HG02588 (cell line): Measurements from ENCODE around the gene RNF11.
"Not testable (repeated sequence)": the region's sequence is repeated elsewhere in the genome, so short reads cannot be mapped to it uniquely, and the experiment has no call there.

Source experiments
- ATAC-seq: cut with Tn5 transposase; IDR thresholded peaks from one replicate; pipeline ENCODE4 v1.9.1; 2021; ENCODE audit warnings: mild to moderate bottlenecking, moderate library complexity; ENCODE audit not compliant: unreplicated experiment

Gene RNF11

DNA sequence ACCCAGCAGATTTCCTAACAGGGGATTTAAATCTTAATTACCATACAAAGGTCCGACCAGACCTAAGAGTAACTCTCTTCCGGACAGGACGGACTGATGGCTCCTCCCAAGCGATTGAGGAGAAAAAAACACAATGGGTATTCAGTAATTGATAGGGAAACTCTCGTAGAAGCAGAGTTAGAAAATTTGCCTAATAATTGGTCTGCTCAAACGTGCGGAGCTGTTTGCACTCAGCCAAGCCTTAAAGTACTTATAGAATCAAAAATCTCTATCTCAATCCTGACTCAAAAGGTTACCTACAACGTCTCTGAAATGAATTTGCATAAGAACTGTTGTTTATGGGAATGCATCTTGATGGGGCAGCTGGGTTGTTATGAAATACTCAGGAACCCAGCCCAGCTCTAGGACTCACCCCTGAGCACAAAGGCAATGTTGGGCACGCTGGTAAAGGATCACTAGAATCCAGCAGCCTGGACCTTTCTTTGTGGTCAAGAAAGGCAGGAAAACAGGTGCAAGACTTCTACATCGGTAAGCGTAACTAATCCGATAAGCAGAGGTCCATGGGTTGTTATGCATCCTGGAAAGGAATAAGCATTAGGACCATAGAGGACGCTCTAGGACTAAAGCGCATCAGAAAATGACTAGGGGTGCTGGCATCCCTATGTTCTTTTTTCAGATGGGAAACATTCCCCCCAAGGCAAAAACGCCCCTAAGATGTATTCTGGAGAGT is 8.7 kb upstream of the RNF11 start:
- ATAC-seq, result not testable (repeated sequence)

DNA sequence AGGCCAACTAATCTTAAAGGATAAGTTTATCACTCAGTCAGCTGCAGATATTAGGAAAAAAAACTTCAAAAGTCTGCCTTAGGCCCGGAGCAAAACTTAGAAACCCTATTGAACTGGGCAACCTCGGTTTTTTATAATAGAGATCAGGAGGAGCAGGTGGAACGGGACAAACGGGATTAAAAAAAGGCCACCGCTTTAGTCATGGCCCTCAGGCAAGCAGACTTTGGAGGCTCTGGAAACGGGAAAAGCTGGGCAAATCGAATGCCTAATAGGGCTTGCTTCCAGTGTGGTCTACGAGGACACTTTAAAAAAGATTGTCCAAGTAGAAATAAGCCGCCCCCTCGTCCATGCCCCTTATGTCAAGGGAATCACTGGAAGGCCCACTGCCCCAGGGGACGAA is 7.6 kb upstream of the RNF11 start:
- not testable (repeated sequence) for ATAC-seq

DNA sequence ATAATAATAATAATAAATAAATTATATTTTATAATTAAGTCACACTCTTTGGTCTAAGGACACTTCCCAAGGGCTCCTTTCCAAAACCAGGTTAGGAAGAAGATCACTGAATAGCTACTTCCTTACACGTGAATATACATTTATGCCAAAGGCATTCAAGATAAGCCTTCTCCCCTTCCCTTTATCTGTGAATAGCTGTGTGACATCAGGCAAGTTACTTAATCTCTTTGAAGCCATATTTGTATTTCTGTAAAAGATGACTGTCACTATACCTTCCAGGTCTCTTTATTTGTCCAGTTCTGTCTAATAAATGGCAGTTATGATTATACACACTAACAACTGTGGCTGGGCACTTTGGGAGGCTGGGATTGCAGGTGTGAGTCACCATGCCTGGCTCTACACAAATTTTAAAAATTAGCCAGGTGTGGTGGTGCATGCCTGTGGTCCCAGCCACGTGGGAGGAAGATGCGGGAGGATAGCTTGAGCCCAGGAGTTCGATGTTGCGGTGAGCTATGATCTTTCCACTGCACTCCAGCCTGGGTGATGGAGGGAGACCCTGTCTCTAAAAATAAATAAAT is 5.5 kb upstream of the RNF11 start:
- no peak for ATAC-seq

DNA sequence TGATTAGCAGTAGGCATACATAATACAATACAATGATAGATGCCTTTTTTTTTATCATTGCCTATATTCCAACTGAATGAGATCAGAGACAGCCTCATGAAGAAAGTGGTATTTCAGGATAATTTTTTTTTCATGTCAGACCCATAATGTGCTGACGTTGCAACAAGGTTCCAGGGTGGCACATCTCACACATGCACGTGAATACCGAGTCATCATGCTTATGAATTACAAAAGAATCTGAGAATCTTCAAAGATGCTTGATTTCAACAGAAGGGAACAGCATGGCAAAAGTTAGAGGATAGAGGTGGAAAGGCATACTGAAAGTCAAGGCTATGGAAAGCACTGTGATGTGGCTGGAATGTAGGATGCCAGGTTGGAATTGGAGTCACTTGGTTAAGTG is 5.0 kb upstream of the RNF11 start:
- no peak for ATAC-seq

DNA sequence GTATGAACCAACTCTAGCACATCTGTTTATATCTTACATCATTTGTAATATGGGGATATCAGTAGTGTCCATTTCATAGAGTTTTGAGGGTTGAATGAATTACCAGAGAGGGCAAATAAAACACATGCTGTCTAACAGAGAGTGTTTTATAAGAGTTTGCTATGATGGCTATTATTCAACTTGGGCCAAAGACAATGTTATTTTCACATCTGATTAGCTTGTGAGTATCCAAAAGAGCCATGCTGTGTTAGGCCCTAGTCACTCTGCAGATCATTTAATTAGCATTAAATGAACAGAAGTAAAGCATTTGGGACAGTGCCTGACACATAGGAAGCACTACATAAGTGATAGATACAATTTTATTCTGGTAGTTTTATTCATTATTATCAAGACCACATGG is 4.2 kb upstream of the RNF11 start:
- no peak for ATAC-seq

DNA sequence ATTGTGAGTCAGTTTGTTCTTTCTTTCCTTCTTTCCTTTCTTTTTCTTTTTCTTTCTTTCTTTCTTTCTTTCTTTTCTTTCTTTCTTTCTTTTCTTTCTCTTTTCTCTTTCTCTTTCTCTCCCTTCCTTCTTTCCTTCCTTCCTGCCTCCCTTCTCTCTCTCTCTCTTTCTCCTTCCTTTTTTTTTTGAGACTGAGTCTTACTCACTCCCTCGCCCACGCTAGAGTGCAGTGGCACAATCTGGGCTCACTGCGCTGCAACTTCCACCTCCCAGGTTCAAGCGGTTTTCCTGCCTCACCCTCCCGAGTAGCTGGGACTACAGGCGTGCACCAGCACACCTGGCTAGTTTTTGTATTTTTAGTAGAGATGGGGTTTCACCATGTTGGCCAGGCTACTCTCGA is 1.8 kb upstream of the RNF11 start:
- ATAC-seq, result not testable (repeated sequence)

DNA sequence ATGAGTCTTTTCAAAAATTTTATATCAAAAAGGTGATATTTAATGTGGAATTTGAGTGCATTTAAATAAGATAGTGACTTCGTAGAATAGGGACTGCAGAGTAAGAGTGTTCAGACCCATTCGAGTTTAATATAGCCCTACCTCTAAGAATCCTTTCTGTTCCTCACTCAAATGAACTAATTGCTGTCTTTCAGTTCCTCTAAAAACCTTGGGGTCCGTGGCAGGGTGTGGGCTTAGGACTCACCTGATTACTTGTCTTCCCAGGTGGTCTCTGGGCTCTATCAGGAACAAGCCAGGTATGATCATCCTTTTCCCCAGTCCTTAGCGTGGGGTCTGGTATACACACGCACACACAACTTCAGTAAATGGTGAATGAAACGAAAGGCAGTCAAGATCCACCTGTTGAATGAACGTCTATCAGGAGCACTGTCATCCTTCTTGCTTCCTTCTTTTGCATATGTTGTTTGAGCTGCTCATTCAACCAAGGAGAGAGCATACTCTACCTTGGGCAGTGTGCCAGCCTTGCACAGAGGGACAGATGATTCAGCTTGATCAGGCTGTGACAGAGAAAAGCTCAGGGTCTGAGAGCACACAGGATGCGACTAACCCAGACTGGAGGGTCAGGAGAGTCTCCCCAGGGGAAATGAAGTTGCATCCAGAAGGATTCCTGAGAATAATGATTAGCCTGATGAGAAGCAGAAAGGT is 1.2 kb upstream of the RNF11 start:
- ATAC-seq, result peak; percentile 63

DNA sequence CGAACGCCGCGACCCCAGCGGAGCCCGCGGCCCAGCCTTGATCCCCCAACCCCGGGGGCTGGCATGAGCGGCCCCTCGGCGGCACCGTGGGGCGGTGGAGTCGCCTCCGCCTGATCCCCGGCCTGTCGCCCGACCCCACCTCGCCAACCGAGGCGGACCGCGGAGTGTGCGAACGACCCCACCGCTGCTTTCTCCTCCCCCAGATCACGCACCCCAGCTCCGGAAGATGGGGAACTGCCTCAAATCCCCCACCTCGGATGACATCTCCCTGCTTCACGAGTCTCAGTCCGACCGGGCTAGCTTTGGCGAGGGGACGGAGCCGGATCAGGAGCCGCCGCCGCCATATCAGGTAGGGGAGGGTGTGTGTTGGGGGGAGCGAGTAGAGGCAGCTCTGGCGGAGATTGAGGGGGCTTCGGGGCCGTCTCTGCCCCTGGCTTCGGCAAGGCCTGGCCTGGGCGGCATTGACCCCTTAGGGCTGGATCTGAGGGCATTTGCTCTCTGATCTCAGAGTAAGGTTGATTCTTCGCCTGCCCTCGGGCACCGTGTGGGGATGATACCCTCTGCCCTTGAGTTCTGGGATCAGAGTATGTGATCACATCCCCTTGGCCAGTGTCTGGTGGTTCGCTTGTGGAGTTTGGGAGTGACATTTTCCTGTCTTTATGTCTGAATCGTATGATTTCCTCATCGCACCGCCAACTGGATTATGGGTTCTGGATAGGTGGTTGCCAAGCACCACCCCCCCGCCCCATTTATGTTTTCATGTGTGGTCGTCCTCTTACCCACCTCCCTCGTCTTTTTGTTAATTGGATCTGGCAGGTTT is 668 bp downstream of the RNF11 start:
- ATAC-seq, result peak; percentile 14

DNA sequence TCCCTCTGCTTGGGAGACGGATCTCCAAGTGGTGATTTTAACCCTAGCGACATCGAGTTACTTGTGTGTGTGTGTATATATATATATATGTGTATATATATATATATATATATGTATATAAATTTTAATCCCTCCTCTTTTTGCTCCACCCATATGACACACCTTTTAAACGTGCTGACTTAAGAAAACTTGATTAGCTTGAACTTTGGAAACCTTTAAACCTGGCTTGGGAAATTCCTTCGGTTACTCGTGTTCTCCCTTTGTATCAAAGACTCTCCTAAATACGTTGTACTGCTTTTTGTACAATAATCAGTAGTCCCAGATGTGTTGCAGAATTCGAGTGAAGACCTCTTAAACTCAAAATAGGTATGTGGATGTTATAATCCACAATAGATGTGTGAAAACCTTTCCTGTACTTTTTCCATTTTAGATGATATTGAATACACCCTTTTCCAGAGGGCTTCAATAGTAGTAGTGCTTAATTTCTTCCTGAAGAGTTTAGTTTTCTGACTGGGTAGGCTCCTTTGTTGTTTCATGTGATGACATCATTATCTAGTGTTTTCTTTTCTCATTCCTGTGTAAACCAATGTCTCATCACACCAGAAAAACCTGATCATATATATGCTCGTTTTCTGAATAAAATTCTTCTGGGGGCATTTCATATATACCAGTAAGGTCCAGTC is 1.4 kb downstream of the RNF11 start:
- ATAC-seq, result no peak

DNA sequence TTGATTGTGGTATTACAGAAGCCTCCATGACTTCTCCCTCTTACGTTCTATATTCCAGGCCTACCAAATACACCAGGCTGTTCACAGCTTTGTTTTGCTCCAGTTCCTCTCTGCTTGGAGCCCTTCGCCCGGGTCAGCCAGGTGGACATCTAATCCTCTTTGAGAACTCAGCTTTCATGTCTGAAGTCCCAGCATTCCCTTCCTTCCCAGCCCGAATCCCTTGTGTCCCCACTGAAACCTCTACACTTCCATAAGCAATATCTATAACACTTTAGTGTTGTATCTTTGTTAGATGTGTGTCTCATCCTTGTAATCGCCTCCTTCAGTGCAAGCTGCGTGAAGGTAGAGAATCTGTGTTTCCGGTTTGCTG is 1.9 kb downstream of the RNF11 start:
- ATAC-seq, result no peak

DNA sequence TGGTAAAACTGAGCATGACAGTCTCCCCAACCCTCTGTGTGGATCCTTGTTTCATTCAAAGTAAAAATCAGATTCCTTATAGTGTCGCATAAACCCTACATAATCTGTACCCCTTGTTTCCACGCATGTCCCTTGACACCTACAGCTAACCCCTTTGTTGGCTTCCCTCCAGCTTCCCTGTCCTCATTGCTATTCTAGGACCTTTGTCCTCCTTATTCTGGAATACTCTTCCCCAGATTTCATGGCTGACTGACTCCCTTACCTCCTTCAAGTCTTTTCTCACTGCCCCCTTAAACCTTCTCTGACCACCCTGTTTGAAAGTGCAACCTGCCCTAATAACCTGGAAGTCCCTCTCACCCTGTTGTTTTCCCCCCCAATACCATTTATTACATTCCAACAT is 4.0 kb downstream of the RNF11 start:
- ATAC-seq, result no peak

DNA sequence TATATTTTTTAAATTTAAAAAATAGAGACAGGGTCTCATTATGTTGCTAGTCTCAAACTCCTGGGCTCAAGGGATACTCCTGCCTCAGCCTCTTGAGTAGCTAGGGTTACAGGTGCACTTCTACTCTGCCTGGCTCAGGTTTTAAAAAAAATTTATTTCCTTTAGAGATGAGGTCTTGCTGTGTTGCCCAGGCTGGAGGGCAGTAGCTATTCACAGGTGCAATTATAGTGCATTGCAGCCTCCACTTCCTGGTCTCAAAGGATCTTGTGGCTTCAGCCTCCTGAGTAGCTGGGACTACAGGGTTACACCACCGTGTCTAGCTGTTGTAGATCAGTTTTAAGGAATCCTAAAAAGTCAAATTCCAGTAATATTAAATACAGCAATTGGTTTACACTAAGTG is 5.0 kb downstream of the RNF11 start:
- ATAC-seq, result no peak

DNA sequence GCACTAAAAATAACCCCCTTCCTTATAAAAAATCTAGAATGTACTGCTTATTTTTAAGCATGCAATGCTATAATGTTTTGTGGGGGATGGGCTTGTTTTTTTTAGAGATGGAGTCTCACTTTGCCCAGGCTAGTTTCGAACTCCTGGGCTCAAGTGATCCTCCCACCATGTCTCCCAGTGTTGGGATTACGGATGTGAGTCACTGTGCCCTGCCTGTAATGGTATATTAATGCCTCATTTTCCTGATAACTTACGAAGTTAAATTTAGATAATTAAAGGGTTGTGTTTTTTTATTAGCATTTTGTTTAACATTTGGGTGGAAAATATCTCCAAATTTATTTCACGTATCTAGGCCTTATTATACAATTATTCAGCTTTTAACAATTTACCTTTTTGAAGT is 6.5 kb downstream of the RNF11 start:
- no peak for ATAC-seq

DNA sequence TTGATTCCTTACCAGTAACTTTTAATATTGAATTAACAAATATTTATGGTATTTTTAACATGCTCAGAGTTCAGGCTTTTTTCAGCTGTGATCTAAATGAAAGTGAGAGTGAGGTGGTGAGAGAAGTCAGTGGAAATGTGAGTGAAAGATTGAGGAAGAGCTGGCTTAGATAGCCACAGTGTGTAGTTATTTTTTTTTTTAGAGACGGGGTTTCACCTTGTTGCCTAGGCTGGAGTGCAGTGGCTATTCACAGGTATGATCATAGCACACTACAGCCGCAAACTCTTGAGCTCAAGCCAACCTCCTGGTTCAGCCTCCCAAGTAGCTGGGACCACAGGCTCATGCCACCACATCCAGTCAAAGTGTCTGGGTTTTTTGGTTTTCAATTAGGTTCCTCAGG is 10.9 kb downstream of the RNF11 start:
- ATAC-seq, result peak; percentile 51

DNA sequence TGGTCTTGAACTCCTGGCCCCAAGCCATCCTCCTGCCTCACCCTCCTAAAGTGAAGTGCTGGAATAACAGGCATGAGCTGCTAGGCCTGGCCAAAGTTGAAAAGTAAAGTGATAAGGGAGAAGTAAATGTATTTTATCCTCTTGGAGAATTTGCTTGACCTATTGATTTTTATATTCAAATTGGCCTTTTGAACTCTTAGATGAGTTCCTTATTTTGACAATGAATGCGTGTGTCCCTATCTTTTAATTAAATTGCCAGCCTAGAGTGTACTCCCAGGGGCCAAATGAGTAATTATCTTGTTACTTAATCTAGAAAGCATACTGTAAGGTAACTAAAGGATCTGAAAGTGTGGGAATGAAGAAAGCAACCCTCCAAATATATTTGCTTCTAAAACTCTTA is 11.4 kb downstream of the RNF11 start:
- ATAC-seq, result no peak

DNA sequence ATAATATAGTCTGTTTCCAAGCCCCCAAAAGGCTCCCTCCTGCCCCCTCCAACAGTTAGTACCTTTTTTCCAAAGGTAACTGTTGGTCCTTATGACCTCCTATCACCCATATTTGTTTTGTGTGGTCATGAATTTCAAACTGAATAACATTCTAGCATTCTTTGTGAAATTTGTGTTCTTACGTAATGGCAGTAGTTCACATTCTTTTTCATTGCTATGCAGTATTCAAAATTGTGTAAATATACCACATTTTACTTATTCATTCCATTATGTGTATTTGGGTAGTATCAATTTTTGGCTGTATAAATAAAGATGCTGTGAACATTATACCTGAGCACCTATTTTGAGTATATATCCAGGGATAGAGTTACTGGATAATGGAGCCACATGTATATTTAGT is 13.4 kb downstream of the RNF11 start:
- no peak for ATAC-seq

DNA sequence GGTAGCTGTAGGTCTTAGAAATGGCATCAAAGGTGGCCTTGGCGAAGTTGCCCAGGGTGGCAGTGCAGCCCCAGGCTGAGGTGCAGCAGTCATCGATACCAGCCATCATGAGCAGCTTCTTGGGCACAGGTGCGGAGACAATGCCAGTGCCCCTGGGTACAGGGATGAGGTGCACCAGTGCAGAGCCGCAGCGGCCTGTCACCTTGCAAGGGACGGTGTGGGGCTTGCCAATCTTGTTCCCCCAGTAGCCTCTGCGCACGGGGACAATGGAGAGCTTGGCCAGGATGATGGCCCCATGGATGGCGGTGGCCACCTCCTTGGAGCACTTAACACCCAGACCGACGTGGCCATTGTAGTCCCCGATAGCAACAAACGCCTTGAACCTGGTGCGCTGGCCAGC is 14.7 kb downstream of the RNF11 start:
- not testable (repeated sequence) for ATAC-seq

DNA sequence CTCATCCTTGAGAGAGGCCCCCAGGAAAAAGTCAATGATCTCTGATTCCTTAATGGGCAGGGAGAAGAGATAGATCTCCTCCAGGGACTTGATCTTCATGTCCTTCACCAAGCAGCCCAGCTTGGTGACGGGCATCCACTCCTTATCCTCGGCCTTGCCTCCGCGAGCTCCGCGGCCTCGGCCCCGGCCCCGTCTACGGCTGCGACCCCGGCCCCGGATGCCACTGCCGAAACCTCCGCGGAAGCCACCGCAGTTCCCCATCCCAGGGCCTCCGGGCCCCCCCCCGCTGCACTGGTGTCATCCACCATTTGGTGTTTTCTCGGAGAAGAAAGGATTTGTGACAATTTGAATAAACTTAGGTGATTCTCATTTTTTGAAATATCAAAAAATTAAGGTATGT is 15.1 kb downstream of the RNF11 start:
- ATAC-seq, result not testable (repeated sequence)

DNA sequence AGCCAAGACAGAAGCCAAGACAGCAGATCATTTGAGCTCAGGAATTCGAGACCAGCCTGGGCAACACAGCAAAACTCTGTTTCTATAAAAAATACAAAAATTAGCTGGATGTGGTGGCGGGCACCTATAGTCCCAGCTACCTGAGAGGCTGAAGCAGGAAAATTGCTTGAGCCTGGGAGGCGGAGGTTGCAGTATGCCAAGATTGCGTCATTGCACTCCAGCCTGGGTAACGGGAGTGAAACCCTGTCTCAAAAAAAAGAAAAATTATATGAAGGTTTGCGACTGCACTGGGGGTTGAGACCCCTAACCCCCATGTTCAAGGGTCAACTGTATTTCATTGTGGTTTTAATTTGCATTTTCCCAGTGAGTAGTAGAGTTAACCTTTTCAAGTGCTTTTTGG is 16.3 kb downstream of the RNF11 start:
- no peak for ATAC-seq

DNA sequence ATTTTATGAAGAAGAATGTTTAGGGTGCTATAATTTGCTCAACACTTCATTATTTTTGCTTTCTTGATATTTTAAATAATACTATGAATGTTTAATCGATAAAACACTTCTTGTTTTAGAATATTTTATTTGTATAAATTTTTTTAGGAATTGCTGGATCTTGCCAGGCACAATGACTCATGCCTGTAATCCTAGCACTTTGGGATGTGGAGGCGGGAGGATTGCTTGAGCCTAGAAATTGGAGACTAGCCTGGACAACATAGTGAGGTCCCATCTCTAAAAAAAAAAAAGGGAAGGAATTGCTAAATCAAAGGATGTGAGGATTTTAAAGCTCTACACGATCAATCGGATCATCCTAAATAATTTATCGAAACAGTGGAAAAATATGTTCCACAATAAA is 17.6 kb downstream of the RNF11 start:
- no peak for ATAC-seq

DNA sequence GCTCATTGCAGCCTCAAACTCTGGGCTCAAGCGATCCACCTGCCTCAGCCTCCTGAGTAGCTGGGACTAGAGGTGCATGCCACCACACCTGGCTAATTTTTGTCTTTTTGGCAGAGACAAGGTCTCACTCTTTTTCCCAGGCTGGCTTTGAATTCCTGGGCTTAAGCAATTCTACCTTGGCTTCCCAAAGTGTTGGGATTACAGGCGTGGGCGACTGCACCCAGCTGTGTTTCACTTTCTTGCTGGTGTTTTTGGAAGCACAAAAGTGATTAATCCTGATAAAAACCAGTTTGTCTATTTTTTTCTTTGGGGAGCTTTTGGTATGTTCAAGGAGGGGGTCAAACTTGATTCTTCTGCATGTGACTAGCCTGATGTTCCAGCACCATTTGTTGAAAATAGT is 19.3 kb downstream of the RNF11 start:
- no peak for ATAC-seq
